A673 (cell line): ENCODE measurements around the gene WDFY4. TPM values are rescaled to one million over a fixed set of nuclear protein-coding genes. Genes with fewer than 3 reads are reported as not detected.

ENCODE experiments used
- BruUV-seq: library from RNA; stranded (reverse); fragments of 400-500 nt; replicated peaks from 2 replicates; lab custom pipeline; 2021; lab: Mats Ljungman, UMichigan
- CTCF ChIA-PET: fragments of 300-600 bp; sonication (Branson Sonifier 250); formaldehyde crosslinking; loops from one replicate; lab custom pipeline; 2022; ENCODE audit warnings: antibody characterized with exemption; lab: Charles Lee
- POLR2A ChIA-PET: fragments of 300-600 bp; sonication (Branson Sonifier 250); formaldehyde crosslinking; loops from one replicate; lab custom pipeline; 2022; ENCODE audit warnings: antibody characterized with exemption; ENCODE audit not compliant: low non-redundant PET; lab: Charles Lee
- DNase-seq: peaks from one replicate; pipeline ENCODE4 v3.0.0-alpha.2; 2015; ENCODE audit warnings: low spot score
- H3K27ac ChIP-seq: fragments of 200-600 bp; sonication (generic); 2 replicates; pipeline ENCODE4 v1.5.1; 2016; ENCODE audit warnings: mixed run types, low read depth, mild to moderate bottlenecking, mixed read lengths, antibody characterized with exemption, low read length; ENCODE audit not compliant: poor library complexity, severe bottlenecking
- H3K27me3 ChIP-seq: fragments of 200-600 bp; sonication (generic); replicated peaks from 2 replicates; pipeline ENCODE4 v1.6.1; 2017; ENCODE audit warnings: mixed run types, low read depth, mild to moderate bottlenecking, mixed read lengths, antibody characterized with exemption, low read length; ENCODE audit not compliant: insufficient read depth, poor library complexity
- H3K36me3 ChIP-seq: fragments of 200-600 bp; sonication (generic); 2 replicates; pipeline ENCODE4 v1.6.1; 2016; ENCODE audit warnings: mixed run types, mild to moderate bottlenecking, mixed read lengths, antibody characterized with exemption, low read length; ENCODE audit not compliant: insufficient read depth, poor library complexity, severe bottlenecking
- H3K4me1 ChIP-seq: fragments of 200-600 bp; sonication (generic); 2 replicates; pipeline ENCODE4 v1.6.1; 2017; ENCODE audit warnings: mixed run types, mild to moderate bottlenecking, mixed read lengths, antibody characterized with exemption, low read length; ENCODE audit not compliant: insufficient read depth, poor library complexity, severe bottlenecking
- H3K4me3 ChIP-seq: fragments of 200-600 bp; sonication (generic); 2 replicates; pipeline ENCODE4 v1.5.1; 2016; ENCODE audit warnings: low read depth, mixed run types, mild to moderate bottlenecking, mixed read lengths, low read length; ENCODE audit not compliant: poor library complexity, severe bottlenecking
- H3K9me3 ChIP-seq: fragments of 200-600 bp; sonication (generic); 2 replicates; pipeline ENCODE4 v1.6.1; 2016; ENCODE audit warnings: mixed run types, low read depth, mild to moderate bottlenecking, mixed read lengths, antibody characterized with exemption, low read length; ENCODE audit not compliant: poor library complexity, severe bottlenecking
- CTCF ChIP-seq: fragments of 300-800, 200-600 bp; sonication (generic); conservative IDR thresholded peaks from 2 replicates; pipeline ENCODE4 v1.5.1; 2017; ENCODE audit warnings: low read depth, mild to moderate bottlenecking, antibody characterized with exemption, low read length, moderate library complexity, mixed read lengths
- EZH2 ChIP-seq: fragments of 200-600 bp; sonication (generic); IDR thresholded peaks from 2 replicates; pipeline ENCODE4 v1.6.1; 2017; ENCODE audit warnings: borderline replicate concordance, low read depth, mild to moderate bottlenecking, mixed read lengths, antibody characterized with exemption, low read length; ENCODE audit not compliant: poor library complexity, severe bottlenecking
- intact Hi-C: fragments of 100-400 bp; cut with micrococcal nuclease; formaldehyde crosslinking; loops from one replicate; pipeline ENCODE4 v1.10.0; 2022; ENCODE audit not compliant: unreplicated experiment
- total RNA-seq: library from RNA; stranded (reverse); gene quantifications from 2 replicates; pipeline ENCODE4 v1.2.3, GENCODE V29; 2021

Gene WDFY4
- total RNA-seq, 1 experiment from 2014 or later: not detected

GRCh38 chr10:48946332-48946731 lies 261.7 kb downstream of the WDFY4 start:
- BruUV-seq: no TSS peak
- TF ChIP-seq EZH2 (no peak), CTCF (no peak)
- Histone ChIP-seq H3K4me3 (no peak overlapping the region), H3K4me1 (no peaks in the 10 kb centered on the region), H3K36me3 (no peaks in the 10 kb centered on the region), H3K27me3 (peaks cover 6% of the 10 kb centered on the region), H3K27ac (no peak overlapping the region), H3K9me3 (no peaks in the 10 kb centered on the region)
- ChIA-PET POLR2A (no interaction called here), CTCF (no interaction called here)
- intact Hi-C loops: no loop called here
- DNase-seq: no peak

- intact Hi-C loops: no loop called here
- TF ChIP-seq EZH2: no peak
- H3K4me1 ChIP-seq: no peaks in the 10 kb centered on the region
- H3K36me3 ChIP-seq: no peaks in the 10 kb centered on the region
- H3K9me3 ChIP-seq: no peaks in the 10 kb centered on the region
- no peak overlapping the region for H3K27ac ChIP-seq
- no TSS peak for BruUV-seq
- CTCF ChIA-PET: no interaction called here
- DNase-seq: no peak
- H3K4me3 ChIP-seq: no peak overlapping the region
- POLR2A ChIA-PET: no interaction called here
- peaks cover 6% of the 10 kb centered on the region for H3K27me3 ChIP-seq
Observed at GRCh38 chr10:48946891-48947500, 262.3 kb downstream of the WDFY4 start.

GRCh38 chr10:48947690-48948469 lies 263.2 kb downstream of the WDFY4 start:
- POLR2A ChIA-PET: no interaction called here
- Histone ChIP-seq H3K27ac (no peak overlapping the region), H3K27me3 (peaks cover 6% of the 10 kb centered on the region), H3K4me1 (no peaks in the 10 kb centered on the region), H3K36me3 (no peaks in the 10 kb centered on the region), H3K4me3 (no peak overlapping the region), H3K9me3 (no peaks in the 10 kb centered on the region)
- no peak for DNase-seq
- TF ChIP-seq CTCF: no peak
- no peak for TF ChIP-seq EZH2
- BruUV-seq: no TSS peak
- CTCF ChIA-PET: no interaction called here
- intact Hi-C loops: no loop called here
